GM21515 (cell line): ENCODE results near the gene OR4C11.

Experiments
- ATAC-seq: cut with Tn5 transposase; IDR thresholded peaks from one replicate; pipeline ENCODE4 v1.9.1; 2021; ENCODE audit not compliant: unreplicated experiment

OR4C11 gene, protein sequence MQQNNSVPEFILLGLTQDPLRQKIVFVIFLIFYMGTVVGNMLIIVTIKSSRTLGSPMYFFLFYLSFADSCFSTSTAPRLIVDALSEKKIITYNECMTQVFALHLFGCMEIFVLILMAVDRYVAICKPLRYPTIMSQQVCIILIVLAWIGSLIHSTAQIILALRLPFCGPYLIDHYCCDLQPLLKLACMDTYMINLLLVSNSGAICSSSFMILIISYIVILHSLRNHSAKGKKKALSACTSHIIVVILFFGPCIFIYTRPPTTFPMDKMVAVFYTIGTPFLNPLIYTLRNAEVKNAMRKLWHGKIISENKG

DNA sequence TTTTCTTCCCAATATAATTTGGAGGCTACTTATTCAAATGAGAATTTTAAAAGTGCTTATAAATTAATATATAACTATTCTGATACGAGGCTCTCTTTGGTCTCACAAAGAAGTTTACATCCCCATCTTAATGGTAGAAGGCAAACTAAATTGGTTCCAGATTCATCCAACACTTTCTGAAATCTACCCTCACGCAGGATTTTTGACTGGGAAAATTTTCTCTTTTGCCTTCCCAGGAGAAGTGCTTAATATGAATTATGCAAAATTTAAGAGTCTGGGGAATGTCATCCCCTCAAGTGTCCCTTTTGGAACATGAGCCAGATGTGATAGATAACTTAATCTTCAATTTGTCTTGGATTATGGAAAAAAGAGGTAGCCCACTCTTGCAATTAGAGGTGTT, at the start of gene OR4C11:
TSS of gene OR4C11 (minus strand) at position 101 of the 400 bp plus-strand sequence. CDS start 3,272 bp downstream, outside the sequence.
- no peak for ATAC-seq

DNA sequence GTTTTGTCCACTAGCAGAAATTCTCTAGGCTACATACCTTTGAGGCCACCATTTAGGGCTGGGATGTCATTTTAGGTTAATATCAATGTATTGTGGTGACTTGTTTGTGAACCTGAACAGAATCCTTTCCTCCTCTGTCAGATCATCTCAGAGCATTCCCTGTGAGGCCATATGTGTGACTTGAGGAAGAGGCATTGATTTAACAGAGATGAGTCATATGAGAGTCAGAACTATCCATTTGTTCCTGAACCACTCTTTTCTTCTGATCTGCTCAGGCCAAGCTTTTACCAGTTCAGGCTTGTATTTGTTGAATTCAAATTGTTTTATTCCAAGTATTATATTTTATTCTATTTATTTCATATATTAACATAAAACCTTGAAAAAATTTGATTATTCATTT, 47.7 kb upstream of the OR4C11 start:
- ATAC-seq = no peak

DNA sequence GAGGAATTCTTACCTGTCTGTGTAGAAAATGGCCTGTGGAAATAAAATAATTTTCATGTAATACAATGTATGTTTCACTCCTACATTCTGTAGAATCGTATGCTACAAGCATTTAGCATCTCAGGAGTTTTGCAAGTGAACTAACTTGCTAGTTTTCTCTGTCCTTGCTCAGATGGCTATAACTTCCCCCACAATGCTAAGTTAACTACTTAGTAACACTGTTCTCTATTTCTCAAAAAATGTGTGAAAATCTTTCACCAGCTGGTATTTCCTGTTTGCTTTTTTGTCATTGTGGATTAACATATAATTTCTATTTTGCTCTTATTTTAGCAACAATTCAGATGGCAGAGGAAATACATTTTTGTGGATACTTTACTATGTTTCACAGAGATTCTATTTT, 45.1 kb upstream of the OR4C11 start:
- ATAC-seq = no peak

DNA sequence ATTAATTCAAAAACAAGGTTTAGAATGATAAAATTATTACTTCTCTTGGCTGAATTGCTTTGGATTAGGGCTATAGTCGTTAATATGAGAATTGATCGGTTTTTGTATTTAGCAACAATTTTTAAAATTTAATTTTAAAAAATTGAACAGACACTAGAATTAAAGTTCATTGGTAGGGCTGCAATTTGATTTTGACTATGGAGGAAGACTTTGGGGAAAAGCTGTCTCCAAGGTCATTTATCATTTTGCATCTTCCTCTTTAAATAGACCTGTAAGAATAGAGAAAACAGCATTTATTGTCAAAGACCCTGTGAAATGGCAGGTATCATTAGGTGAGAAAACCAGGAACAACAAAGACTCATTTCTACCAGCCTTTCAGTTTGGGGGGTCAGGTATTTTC, 40.6 kb upstream of the OR4C11 start, which contains the start of gene OR4S2:
TSS of gene OR4S2 (plus strand) at position 301 of the 400 bp plus-strand sequence. CDS start 2,577 bp downstream, outside the sequence.
- ATAC-seq = no peak

DNA sequence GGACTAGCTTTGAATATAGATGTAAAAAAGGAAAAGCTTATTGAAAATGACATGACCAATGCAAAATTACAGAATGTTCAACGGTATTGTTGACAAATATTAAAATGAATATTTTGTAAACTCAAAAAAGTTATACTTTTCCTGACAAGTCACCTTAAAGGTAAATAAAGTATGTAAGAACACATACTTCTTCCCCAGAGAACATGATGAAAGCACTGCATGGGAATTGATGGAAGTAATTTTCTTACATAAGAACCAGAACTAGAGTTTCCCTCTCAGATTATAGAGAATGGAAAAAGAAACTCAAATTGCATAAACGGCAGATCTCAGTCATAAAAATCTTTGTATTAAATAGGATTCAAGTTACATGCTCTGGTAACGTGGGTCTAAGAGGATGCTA, 27.4 kb upstream of the OR4C11 start, which contains the start of gene OR4P4:
TSS of gene OR4P4 (plus strand) at position 301 of the 400 bp plus-strand sequence.
- no peak for ATAC-seq

DNA sequence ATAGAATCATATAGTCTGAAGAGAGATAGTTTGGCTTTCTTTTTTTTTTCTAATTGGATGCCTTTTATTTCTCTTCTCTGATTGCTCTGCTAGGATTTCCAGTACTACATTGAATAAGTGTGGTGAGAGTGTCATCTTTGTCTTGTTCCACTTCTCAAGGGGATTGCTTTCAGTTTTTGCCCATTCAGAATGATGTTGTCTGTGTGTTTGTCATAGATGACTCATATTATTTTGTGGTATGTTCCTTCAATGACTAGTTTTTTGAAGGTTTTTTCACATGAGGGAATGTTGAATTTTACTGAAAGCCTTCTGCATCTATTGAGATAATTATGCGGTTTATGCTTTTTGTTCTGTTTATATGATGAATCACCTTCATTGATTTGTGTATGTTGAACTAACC, 17.1 kb upstream of the OR4C11 start:
- ATAC-seq = no peak

DNA sequence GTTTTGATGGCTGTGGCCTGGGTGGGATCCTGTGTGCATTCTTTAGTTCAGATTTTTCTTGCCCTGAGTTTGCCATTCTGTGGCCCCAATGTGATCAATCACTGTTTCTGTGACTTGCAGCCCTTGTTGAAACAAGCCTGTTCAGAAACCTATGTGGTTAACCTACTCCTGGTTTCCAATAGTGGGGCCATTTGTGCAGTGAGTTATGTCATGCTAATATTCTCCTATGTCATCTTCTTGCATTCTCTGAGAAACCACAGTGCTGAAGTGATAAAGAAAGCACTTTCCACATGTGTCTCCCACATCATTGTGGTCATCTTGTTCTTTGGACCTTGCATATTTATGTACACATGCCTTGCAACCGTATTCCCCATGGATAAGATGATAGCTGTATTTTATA, 34.9 kb downstream of the OR4C11 start:
- ATAC-seq = no peak

DNA sequence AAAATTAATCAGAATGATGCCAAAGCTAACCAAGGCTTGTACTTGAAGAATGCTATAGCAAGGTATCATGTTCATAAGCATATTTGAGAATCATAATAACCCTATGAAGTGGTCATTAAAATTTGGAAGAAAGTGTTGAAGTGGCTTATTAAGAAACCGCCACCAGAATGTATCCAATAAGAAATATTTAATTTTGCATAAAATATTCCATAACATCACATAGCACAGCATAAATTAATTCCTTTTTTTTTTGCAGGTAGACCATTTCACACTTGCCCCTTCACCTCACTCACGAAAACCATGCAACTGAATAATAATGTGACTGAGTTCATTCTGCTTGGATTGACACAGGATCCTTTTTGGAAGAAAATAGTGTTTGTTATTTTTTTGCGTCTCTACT, 35.6 kb downstream of the OR4C11 start, which contains the start of gene OR4C16:
TSS of gene OR4C16 (plus strand) at position 301 of the 400 bp plus-strand sequence. CDS start at position 301, 0 bp downstream.
- no peak for ATAC-seq

DNA sequence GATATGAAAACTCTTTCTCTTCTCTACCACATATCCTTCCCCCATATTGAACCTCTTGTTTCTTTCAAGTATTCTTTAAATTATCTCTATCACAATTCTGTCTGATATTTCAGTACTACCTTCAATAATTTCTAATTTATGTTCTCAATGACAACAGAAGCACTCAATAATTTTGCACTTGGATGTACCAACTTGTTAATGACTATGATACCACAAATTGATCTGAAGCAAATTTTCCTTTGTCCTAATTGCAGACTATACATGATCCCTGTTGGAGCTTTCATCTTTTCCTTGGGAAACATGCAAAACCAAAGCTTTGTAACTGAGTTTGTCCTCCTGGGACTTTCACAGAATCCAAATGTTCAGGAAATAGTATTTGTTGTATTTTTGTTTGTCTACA, 53.3 kb downstream of the OR4C11 start, which contains the start of gene OR4C15:
TSS of gene OR4C15 (plus strand) at position 301 of the 400 bp plus-strand sequence. CDS start at position 301, 0 bp downstream.
- ATAC-seq = no peak
